ENCODE results near the gene HOXC9. TPM values are rescaled to one million over a fixed set of nuclear protein-coding genes. Genes with fewer than 3 reads are reported as not detected.

The HOXC9 gene
- total RNA-seq, 1 donor from 2014 or later, result not detected

DNA sequence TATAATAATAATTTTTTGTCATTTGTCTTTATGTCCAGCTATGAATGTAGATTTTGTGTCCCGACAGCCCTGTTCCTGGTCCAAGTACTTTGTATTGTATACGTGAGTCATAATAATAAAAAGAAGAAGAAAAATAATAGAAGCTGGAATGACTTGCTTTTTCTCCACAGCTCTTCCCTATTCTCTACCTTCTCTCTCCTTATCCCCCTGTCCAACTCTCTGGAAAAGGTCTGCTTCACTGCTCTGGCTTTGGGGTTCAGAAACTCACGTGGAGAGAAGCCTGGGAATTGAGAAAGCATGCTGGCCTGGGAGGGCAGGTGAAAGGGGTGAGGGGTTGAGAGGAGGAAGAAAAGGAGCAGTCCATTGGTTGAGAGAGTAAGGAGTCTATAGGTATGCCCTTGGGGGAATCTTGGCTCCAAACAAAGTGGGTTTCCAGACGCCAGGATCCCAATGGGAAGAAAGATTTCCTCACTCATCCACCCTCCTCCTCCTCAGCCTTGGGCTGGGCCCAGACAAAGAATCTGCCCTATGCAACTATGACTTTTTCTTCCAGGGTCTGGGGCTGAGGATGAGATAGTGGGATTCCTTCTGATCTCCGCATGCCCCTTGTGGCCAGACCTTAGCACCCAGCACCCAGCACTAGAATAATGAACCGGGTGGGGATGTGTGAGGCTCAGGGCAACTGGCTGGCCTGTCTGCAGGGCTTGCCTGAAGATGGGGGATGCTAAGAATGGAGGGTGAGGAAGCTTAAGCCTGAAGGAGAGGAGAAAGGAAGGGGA is 12.9 kb downstream of the HOXC9 start:
- H3K27ac ChIP-seq (replicated peaks), result no peak overlapping the region
- no peak for DNase-seq
- peaks cover 28% of the 10 kb centered on the region for H3K4me1 ChIP-seq
- H3K27me3 ChIP-seq (ENCODE audit: low read depth), result peaks cover 98% of the 10 kb centered on the region
- no peaks in the 10 kb centered on the region for H3K9me3 ChIP-seq (replicated peaks)
- no peaks in the 10 kb centered on the region for H3K36me3 ChIP-seq
- intact Hi-C loops (cut with micrococcal nuclease), result no loop called here
- TF ChIP-seq, protein P1, sequence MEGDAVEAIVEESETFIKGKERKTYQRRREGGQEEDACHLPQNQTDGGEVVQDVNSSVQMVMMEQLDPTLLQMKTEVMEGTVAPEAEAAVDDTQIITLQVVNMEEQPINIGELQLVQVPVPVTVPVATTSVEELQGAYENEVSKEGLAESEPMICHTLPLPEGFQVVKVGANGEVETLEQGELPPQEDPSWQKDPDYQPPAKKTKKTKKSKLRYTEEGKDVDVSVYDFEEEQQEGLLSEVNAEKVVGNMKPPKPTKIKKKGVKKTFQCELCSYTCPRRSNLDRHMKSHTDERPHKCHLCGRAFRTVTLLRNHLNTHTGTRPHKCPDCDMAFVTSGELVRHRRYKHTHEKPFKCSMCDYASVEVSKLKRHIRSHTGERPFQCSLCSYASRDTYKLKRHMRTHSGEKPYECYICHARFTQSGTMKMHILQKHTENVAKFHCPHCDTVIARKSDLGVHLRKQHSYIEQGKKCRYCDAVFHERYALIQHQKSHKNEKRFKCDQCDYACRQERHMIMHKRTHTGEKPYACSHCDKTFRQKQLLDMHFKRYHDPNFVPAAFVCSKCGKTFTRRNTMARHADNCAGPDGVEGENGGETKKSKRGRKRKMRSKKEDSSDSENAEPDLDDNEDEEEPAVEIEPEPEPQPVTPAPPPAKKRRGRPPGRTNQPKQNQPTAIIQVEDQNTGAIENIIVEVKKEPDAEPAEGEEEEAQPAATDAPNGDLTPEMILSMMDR (IDR thresholded peaks at IDR 0.05; ENCODE audit: borderline replicate concordance), result no peak
- H3K4me3 ChIP-seq, result no peak overlapping the region

DNA sequence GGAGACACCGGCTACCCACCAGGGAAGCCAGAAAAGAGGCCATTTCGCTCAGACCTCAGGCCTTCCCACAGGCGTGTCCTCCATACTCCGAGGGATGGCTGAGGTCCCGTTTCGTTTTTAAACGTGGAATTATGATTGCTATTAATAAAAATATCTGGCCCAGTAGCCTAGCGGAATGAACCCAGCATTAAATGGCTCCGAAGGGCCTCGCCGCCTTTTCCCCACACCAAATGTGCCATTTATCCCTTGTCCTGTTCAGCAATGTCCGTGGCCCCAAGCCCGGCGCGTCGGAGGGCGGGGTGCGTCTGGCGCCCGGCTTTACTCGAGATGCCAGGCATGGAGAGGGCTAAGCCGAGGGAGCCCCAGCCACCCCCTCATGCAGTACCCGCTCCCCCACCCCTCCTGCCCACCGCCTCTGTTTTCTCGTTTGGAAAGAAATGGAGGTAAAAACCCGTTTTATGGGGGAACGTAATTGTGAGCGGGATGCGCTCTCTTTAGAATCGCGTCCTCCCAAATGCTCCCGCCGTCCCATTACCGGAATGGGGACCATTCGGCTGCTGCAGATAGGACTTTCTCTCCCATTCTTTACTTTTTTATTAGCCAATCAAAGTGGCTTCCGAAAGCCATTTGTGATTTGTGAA is 14.5 kb downstream of the HOXC9 start:
- no peaks in the 10 kb centered on the region for H3K9me3 ChIP-seq (replicated peaks)
- H3K27ac ChIP-seq (replicated peaks), result no peak overlapping the region
- peaks cover 100% of the 10 kb centered on the region for H3K27me3 ChIP-seq (ENCODE audit: low read depth)
- H3K4me3 ChIP-seq, result no peak overlapping the region
- TF ChIP-seq, protein P1 (IDR thresholded peaks at IDR 0.05; ENCODE audit: borderline replicate concordance), result no peak
- intact Hi-C loops (cut with micrococcal nuclease), result no loop called here
- no peaks in the 10 kb centered on the region for H3K36me3 ChIP-seq
- peaks cover 38% of the 10 kb centered on the region for H3K4me1 ChIP-seq
- no peak for DNase-seq

DNA sequence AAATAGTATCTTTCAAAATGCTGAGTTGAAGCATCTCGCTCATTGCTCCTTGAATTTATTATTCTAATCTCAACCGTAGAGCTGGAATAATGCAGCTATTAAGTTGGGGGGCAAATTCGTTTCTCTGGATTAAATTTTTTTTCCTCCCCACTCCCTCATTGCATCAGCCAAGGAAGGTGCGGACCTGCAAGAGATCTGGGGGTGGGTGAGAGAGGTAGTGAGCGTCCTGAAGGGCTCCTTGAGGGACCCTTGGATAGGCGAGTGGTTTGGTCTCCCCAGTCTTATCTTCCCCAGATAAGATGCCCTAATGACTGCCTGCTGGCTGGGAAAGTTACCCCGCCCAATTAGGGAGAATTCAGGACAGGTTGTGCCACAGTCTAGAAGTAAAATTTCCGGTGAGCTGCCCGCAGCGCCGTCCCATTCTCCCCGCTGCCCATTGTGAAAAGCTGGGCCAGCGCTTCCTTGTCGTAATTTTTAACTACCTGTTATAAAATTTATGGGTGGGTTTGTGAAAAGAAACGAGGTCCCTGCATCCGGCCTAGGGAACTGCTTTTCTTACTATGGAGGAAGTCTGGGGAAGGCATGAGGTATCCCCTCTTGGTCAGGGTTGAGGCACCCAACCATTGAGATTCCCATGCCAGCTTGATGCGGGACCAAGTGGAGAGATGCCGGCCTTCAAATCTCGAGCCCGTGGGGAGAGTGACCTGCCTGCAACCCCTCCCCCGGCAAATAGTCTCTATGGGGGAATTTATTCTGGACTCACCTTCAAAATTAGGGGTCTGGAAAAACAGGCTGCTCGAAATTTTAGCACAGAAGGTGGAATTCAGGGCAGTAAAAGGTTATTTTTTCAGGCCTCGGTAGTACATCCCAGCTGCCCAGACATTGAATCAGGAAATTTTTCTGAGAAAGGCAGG is 15.3 kb downstream of the HOXC9 start:
- Histone ChIP-seq H3K36me3 (no peaks in the 10 kb centered on the region), H3K27ac (replicated peaks) (no peak overlapping the region), H3K9me3 (replicated peaks) (no peaks in the 10 kb centered on the region), H3K27me3 (ENCODE audit: low read depth) (peaks cover 100% of the 10 kb centered on the region), H3K4me3 (no peak overlapping the region), H3K4me1 (peaks cover 44% of the 10 kb centered on the region)
- DNase-seq, result no peak
- intact Hi-C loops (cut with micrococcal nuclease), result no loop called here
- TF ChIP-seq, protein P1 (IDR thresholded peaks at IDR 0.05; ENCODE audit: borderline replicate concordance), result no peak

DNA sequence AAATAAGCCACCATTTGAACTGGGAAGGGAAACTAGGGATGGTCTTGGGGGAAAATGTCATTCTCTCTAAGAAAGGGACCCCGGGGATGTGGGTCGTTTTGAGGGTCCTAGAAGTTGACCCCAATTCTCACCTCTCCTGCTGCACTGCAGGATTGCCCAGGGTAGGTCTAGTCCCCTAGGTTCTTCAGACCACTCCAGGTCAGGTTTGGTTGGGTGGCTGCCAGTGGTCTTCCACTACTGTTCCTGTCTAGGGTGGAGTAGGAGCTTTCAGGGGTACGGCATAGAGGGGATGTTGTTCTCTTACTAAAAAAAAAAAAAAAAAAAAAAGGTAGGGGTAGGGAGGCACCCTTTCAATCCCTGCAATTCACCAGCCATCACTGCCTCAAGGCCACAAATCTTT is 16.1 kb downstream of the HOXC9 start:
- Histone ChIP-seq H3K27me3 (ENCODE audit: low read depth) (peaks cover 100% of the 10 kb centered on the region), H3K4me3 (no peak overlapping the region), H3K4me1 (peaks cover 48% of the 10 kb centered on the region), H3K9me3 (replicated peaks) (no peaks in the 10 kb centered on the region), H3K36me3 (no peaks in the 10 kb centered on the region), H3K27ac (replicated peaks) (no peak overlapping the region)
- intact Hi-C loops (cut with micrococcal nuclease), result no loop called here
- TF ChIP-seq, protein P1 (IDR thresholded peaks at IDR 0.05; ENCODE audit: borderline replicate concordance), result no peak
- DNase-seq, result no peak

DNA sequence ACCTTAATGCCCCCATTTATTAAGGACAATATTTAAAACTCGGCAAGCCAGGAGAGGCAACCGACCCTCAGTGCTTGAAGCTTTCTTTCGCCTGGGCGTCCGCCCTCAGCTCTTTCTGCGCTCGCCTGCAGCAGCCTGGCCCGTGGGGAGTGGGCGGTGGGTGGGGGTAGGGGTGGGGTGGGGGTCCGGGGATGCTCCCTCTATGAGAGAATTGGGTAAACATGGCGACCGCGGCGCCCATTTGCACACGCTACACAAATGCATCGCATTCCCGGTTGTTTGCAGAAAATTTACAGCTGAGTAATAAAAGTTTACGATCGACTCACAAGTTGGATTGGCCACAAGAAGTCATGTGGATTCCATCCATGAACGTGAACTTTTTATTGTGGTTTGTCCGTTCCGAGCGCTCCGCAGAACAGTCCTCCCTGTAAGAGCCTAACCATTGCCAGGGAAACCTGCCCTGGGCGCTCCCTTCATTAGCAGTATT is 16.6 kb downstream of the HOXC9 start:
- DNase-seq, result no peak
- Histone ChIP-seq H3K9me3 (replicated peaks) (no peaks in the 10 kb centered on the region), H3K27me3 (ENCODE audit: low read depth) (peaks cover 100% of the 10 kb centered on the region), H3K36me3 (no peaks in the 10 kb centered on the region), H3K4me1 (peaks cover 48% of the 10 kb centered on the region), H3K4me3 (peak overlapping the region; percentile 66), H3K27ac (replicated peaks) (no peak overlapping the region)
- TF ChIP-seq, protein P1 (IDR thresholded peaks at IDR 0.05; ENCODE audit: borderline replicate concordance), result no peak
- intact Hi-C loops (cut with micrococcal nuclease), result no loop called here
